Hepatocyte (in vitro differentiated cells): Measurements from ENCODE around the gene CHST6.

Source experiments
- CTCF ChIP-seq: fragments of 200-600 bp; sonication (generic); IDR thresholded peaks from 2 replicates; pipeline ENCODE4 v1.5.1; 2016; ENCODE audit warnings: antibody characterized with exemption, mild to moderate bottlenecking; ENCODE audit not compliant: poor library complexity
- EZH2 ChIP-seq: fragments of 200-600 bp; sonication (generic); IDR thresholded peaks from 2 replicates; pipeline ENCODE4 v1.6.1; 2016; ENCODE audit warnings: antibody characterized with exemption, mild to moderate bottlenecking, borderline replicate concordance
- EZH2phosphoT487 ChIP-seq: fragments of 200-600 bp; sonication (generic); IDR thresholded peaks from one replicate; pipeline ENCODE4 v1.6.1; 2018; ENCODE audit warnings: antibody characterized with exemption, mild to moderate bottlenecking, low read depth, moderate library complexity; ENCODE audit not compliant: unreplicated experiment, severe bottlenecking

GRCh38 chr16:75506107-75506506, 10.9 kb upstream of the CHST6 start:
- TF ChIP-seq CTCF: no peak
- no peak for TF ChIP-seq EZH2
- no peak for TF ChIP-seq EZH2phosphoT487
